ENCODE data around the gene ABCE1.

- peak; percentile 64 to 97 for TF ChIP-seq EP300 (IDR thresholded peaks at IDR 0.05)
- TF ChIP-seq CTCF (IDR thresholded peaks at IDR 0.05), result peak in 4 of 5 experiments; percentile 27 to 32 (median 31)
Observed at GRCh38 chr4:145097821-145098674, at the start of gene ABCE1, which contains the start of gene ANAPC10.

Measured in tibial nerve (tissue), 4 donors.